Stimulated activated CD8-positive, alpha-beta memory T cell treated with anti-CD3 and anti-CD28 coated beads, Interleukin-15, amount 100 ng/mL, for 24 hours (primary cell): Measurements from ENCODE around the gene RPL28.

ENCODE experiments used
- DNase-seq: peaks from one replicate; pipeline ENCODE4 v3.0.0-alpha.2; 2020; ENCODE audit warnings: low read depth

Gene RPL28

GRCh38 chr19:55373993-55374757, 11.6 kb upstream of the RPL28 start:
- DNase-seq: no peak

GRCh38 chr19:55376241-55376933, 9.3 kb upstream of the RPL28 start, which contains the start of gene TMEM190:
Gene TMEM190 (plus strand): TSS chr19:55376826. CDS start chr19:55376854, 28 bp downstream.
- no peak for DNase-seq

- DNase-seq: no peak
Observed at GRCh38 chr19:55377356-55378131, 8.2 kb upstream of the RPL28 start.

- no peak for DNase-seq
Observed at GRCh38 chr19:55379174-55379573, 6.6 kb upstream of the RPL28 start.

- no peak for DNase-seq
Observed at GRCh38 chr19:55382013-55382412, 3.7 kb upstream of the RPL28 start.

GRCh38 chr19:55382522-55383054, 3.1 kb upstream of the RPL28 start:
- DNase-seq: no peak

GRCh38 chr19:55383279-55384130, 2.2 kb upstream of the RPL28 start:
- DNase-seq: no peak

GRCh38 chr19:55384131-55384919, 1.4 kb upstream of the RPL28 start, which contains the start of gene TMEM238:
Gene TMEM238 (minus strand): TSS chr19:55384292. CDS start chr19:55384259, 33 bp downstream.
- no peak for DNase-seq

- peak; percentile 77 for DNase-seq
Observed at GRCh38 chr19:55384920-55385723, 610 bp upstream of the RPL28 start.

GRCh38 chr19:55386493-55386971, 800 bp downstream of the RPL28 start:
- no peak for DNase-seq

GRCh38 chr19:55387736-55388497, 2.2 kb downstream of the RPL28 start:
- no peak for DNase-seq

GRCh38 chr19:55389386-55390317, 3.9 kb downstream of the RPL28 start:
- DNase-seq: no peak

GRCh38 chr19:55390461-55390880, 4.7 kb downstream of the RPL28 start:
- DNase-seq: no peak

- no peak for DNase-seq
Observed at GRCh38 chr19:55391191-55391670, 5.5 kb downstream of the RPL28 start.

GRCh38 chr19:55391702-55392615, 6.2 kb downstream of the RPL28 start:
- no peak for DNase-seq
